ENCODE results near the gene TMPRSS11B.

- TF ChIP-seq CTCF (tag by site-specific recombination; IDR thresholded peaks at IDR 0.05) (no peak), ZNF621 (tag by site-specific recombination; IDR thresholded peaks at IDR 0.05) (no peak), REST (tag by site-specific recombination; IDR thresholded peaks at IDR 0.05) (no peak)
Observed at GRCh38 chr4:68250151-68250930, 4.8 kb upstream of the TMPRSS11B start.

All from HEK293 (cell line).